HepG2 (cell line): ENCODE measurements around the gene CABLES1. TPM values are rescaled to one million over a fixed set of nuclear protein-coding genes. Genes with fewer than 3 reads are reported as not detected.
A peak's percentile ranks its signal among the peaks of the same experiment; 100 is the strongest.

Source experiments
- BCL6 ChIP-seq: IDR thresholded peaks from 2 replicates; pipeline ENCODE4 v1.6.1; 2016; ENCODE audit warnings: missing genetic modification reagents, missing compliant biosample characterization
- DMAP1 ChIP-seq: IDR thresholded peaks from 2 replicates; pipeline ENCODE4 v1.6.1; 2016
- ETV6 ChIP-seq: sonication (generic); formaldehyde crosslinking; conservative IDR thresholded peaks from 2 replicates; pipeline ENCODE4 v1.4.0; 2020; ENCODE audit warnings: missing genetic modification reagents
- GLI4 ChIP-seq: sonication (generic); formaldehyde crosslinking; IDR thresholded peaks from 2 replicates; pipeline ENCODE4 v1.5.1; 2020; ENCODE audit warnings: missing genetic modification reagents, mild to moderate bottlenecking, moderate library complexity, borderline replicate concordance
- GZF1 ChIP-seq: sonication (generic); formaldehyde crosslinking; IDR thresholded peaks from 2 replicates; pipeline ENCODE4 v1.5.1; 2020; ENCODE audit warnings: mild to moderate bottlenecking, missing genetic modification reagents
- HOXA3 ChIP-seq: sonication (generic); formaldehyde crosslinking; IDR thresholded peaks from 2 replicates; pipeline ENCODE4 v1.5.0; 2020; ENCODE audit warnings: missing genetic modification reagents
- MED13 ChIP-seq: sonication (generic); formaldehyde crosslinking; IDR thresholded peaks from 2 replicates; pipeline ENCODE4 v1.5.0; 2020; ENCODE audit warnings: missing genetic modification reagents
- REL ChIP-seq: sonication (generic); formaldehyde crosslinking; conservative IDR thresholded peaks from 2 replicates; pipeline ENCODE4 v1.8.0; 2022; ENCODE audit warnings: mild to moderate bottlenecking, missing genetic modification reagents, moderate library complexity
- YEATS4 ChIP-seq: sonication (generic); formaldehyde crosslinking; IDR thresholded peaks from 2 replicates; pipeline ENCODE4 v1.4.0; 2020; ENCODE audit warnings: missing genetic modification reagents, borderline replicate concordance
- ZFP37 ChIP-seq: sonication (generic); formaldehyde crosslinking; IDR thresholded peaks from 2 replicates; pipeline ENCODE4 v1.4.0; 2020; ENCODE audit warnings: missing genetic modification reagents, borderline replicate concordance
- ZNF12 ChIP-seq: sonication (generic); formaldehyde crosslinking; IDR thresholded peaks from 2 replicates; pipeline ENCODE4 v1.5.0; 2020; ENCODE audit warnings: missing genetic modification reagents
- ZNF441 ChIP-seq: sonication (generic); formaldehyde crosslinking; IDR thresholded peaks from 2 replicates; pipeline ENCODE4 v1.7.0; 2021; ENCODE audit warnings: missing genetic modification reagents, borderline replicate concordance
- ZSCAN20 ChIP-seq: sonication (generic); formaldehyde crosslinking; IDR thresholded peaks from 2 replicates; pipeline ENCODE4 v1.4.0; 2020; ENCODE audit warnings: missing genetic modification reagents, mild to moderate bottlenecking, borderline replicate concordance
- polyA plus RNA-seq, 8 experiments: library from polyadenylated mRNA; depleted of rRNA in 3 of 8; stranded (reverse) in 7 of 8; unstranded in 1 of 8; fragments of >200 nt; fragmentation: Illumina TruSeq in 4 of 8; extraction: Trizol in 4 of 8; gene quantifications; 2 replicates each; pipeline versions ENCODE4 v1.2.1 to v1.2.3, GENCODE V29; 2011 to 2016; ENCODE audit warnings: low read depth in 4 of 8, missing spikeins in 1 of 8, mixed read lengths in 1 of 8; ENCODE audit not compliant: insufficient read depth in 1 of 8
- total RNA-seq, 5 experiments: library from RNA; depleted of rRNA; stranded (reverse); fragments of >200 nt; fragmentation: Illumina TruSeq; extraction: Trizol; gene quantifications; 2 replicates each; pipeline ENCODE4 v1.2.3, GENCODE V29; 2016; ENCODE audit warnings: low read depth in 1 of 5
- TF ChIP-seq, protein P1 (sequence below): sonication (generic); formaldehyde crosslinking; IDR thresholded peaks from 2 replicates; pipeline ENCODE4 v1.5.0; 2020; ENCODE audit warnings: missing genetic modification reagents
- TF ChIP-seq, protein P2 (sequence below): sonication (generic); formaldehyde crosslinking; IDR thresholded peaks from 2 replicates; pipeline ENCODE4 v1.8.0; 2022; ENCODE audit warnings: missing genetic modification reagents, mild to moderate bottlenecking, borderline replicate concordance
- TF ChIP-seq, protein P3 (sequence below): sonication (generic); formaldehyde crosslinking; IDR thresholded peaks from 2 replicates; pipeline ENCODE4 v1.4.0; 2020; ENCODE audit warnings: missing genetic modification reagents
- TF ChIP-seq, protein P4 (sequence below): sonication (generic); formaldehyde crosslinking; IDR thresholded peaks from 2 replicates; pipeline ENCODE4 v1.4.0; 2020; ENCODE audit warnings: missing genetic modification reagents
- TF ChIP-seq, protein P5 (sequence below): fragments of 450-650 bp; IDR thresholded peaks from 2 replicates; pipeline ENCODE4 v1.6.1; 2017; ENCODE audit warnings: mild to moderate bottlenecking
- TF ChIP-seq, protein P6 (sequence below): sonication (generic); formaldehyde crosslinking; IDR thresholded peaks from 2 replicates; pipeline ENCODE4 v1.4.0; 2020; ENCODE audit warnings: missing genetic modification reagents

CABLES1 gene
- total and polyA plus RNA-seq, 2 of the 13 experiments (the other 11 are each of a cell fraction or from before 2014, with no cell fraction given) = 14.7 to 25.8 TPM

DNA sequence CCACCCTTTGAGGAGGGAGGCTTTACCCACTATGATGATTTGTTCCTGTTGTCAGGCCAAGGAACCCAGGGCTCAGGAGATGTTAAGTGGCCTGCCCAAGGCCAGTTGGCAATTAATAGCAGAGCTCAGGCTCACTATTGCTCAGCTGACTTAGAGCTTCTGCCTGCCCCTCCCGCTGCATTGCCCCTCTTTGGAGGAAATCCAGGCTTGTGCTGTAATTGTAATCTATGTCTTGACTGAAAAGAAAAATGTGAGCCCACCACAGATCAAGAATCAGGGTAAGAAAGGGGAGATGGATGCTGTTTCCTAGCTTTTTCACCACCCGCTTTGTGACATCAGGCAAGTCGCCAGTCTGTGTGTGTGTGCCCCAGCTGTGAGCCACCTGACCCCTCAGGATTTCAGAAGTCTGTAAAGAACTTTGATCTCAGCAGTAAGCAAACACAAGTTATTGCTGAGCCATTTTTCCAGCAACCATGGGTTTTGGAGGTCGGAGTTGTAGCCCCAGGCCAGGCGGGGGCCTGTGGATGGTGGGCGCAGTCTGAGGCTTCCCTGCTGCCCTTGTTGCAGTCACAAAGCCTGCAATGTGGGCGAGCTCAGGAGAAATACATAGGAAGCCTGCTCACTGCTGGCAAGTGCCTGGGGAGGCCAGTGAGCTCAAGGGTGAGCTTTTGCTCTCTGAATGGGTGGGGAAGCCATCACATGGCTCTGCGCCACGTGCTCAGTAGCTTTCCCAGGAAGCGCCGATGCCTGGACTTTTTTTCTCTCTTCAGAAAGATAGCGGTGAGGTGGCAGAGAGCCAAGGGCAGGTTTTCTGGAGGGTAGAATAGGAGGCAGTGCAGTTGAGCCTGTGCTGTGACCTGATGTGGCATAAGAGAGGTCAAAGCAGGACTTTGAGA lies 6.1 kb downstream of the CABLES1 start (continued):
- TF ChIP-seq, protein P1, sequence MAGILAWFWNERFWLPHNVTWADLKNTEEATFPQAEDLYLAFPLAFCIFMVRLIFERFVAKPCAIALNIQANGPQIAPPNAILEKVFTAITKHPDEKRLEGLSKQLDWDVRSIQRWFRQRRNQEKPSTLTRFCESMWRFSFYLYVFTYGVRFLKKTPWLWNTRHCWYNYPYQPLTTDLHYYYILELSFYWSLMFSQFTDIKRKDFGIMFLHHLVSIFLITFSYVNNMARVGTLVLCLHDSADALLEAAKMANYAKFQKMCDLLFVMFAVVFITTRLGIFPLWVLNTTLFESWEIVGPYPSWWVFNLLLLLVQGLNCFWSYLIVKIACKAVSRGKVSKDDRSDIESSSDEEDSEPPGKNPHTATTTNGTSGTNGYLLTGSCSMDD = no peak
- peak; percentile 70 for TF ChIP-seq BCL6 (CRISPR knock-in tag)
- TF ChIP-seq REL (CRISPR knock-in tag) = 0 out of 2 replicates have a peak, but pooled peaks have one; percentile 13
- TF ChIP-seq ZNF441 (CRISPR knock-in tag) = peak; percentile 66
- peak; percentile 85; the same call in 1 of the 2 replicates for TF ChIP-seq ZFP37 (CRISPR knock-in tag)
- 0 out of 2 replicates have a peak, but pooled peaks have one; percentile 62 for TF ChIP-seq GZF1
- TF ChIP-seq YEATS4 (CRISPR knock-in tag) = peak; percentile 98
- peak; percentile 86 for TF ChIP-seq HOXA3 (CRISPR knock-in tag)
- TF ChIP-seq, protein P2, sequence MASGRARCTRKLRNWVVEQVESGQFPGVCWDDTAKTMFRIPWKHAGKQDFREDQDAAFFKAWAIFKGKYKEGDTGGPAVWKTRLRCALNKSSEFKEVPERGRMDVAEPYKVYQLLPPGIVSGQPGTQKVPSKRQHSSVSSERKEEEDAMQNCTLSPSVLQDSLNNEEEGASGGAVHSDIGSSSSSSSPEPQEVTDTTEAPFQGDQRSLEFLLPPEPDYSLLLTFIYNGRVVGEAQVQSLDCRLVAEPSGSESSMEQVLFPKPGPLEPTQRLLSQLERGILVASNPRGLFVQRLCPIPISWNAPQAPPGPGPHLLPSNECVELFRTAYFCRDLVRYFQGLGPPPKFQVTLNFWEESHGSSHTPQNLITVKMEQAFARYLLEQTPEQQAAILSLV (CRISPR knock-in tag) = peak; percentile 27; the same call in 1 of the 2 replicates
- TF ChIP-seq, protein P3, sequence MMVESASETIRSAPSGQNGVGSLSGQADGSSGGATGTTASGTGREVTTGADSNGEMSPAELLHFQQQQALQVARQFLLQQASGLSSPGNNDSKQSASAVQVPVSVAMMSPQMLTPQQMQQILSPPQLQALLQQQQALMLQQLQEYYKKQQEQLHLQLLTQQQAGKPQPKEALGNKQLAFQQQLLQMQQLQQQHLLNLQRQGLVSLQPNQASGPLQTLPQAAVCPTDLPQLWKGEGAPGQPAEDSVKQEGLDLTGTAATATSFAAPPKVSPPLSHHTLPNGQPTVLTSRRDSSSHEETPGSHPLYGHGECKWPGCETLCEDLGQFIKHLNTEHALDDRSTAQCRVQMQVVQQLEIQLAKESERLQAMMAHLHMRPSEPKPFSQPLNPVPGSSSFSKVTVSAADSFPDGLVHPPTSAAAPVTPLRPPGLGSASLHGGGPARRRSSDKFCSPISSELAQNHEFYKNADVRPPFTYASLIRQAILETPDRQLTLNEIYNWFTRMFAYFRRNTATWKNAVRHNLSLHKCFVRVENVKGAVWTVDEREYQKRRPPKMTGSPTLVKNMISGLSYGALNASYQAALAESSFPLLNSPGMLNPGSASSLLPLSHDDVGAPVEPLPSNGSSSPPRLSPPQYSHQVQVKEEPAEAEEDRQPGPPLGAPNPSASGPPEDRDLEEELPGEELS (CRISPR knock-in tag) = peak; percentile 73
- TF ChIP-seq DMAP1 = peak; percentile 97
- no peak for TF ChIP-seq MED13 (CRISPR knock-in tag)
- TF ChIP-seq ZSCAN20 (CRISPR knock-in tag) = 0 out of 2 replicates have a peak, but pooled peaks have one; percentile 57
- TF ChIP-seq, protein P4, sequence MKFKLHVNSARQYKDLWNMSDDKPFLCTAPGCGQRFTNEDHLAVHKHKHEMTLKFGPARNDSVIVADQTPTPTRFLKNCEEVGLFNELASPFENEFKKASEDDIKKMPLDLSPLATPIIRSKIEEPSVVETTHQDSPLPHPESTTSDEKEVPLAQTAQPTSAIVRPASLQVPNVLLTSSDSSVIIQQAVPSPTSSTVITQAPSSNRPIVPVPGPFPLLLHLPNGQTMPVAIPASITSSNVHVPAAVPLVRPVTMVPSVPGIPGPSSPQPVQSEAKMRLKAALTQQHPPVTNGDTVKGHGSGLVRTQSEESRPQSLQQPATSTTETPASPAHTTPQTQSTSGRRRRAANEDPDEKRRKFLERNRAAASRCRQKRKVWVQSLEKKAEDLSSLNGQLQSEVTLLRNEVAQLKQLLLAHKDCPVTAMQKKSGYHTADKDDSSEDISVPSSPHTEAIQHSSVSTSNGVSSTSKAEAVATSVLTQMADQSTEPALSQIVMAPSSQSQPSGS = peak; percentile 46; the same call in 1 of the 2 replicates
- TF ChIP-seq ZNF12 = 0 out of 2 replicates have a peak, but pooled peaks have one; percentile 30
- TF ChIP-seq, protein P5, sequence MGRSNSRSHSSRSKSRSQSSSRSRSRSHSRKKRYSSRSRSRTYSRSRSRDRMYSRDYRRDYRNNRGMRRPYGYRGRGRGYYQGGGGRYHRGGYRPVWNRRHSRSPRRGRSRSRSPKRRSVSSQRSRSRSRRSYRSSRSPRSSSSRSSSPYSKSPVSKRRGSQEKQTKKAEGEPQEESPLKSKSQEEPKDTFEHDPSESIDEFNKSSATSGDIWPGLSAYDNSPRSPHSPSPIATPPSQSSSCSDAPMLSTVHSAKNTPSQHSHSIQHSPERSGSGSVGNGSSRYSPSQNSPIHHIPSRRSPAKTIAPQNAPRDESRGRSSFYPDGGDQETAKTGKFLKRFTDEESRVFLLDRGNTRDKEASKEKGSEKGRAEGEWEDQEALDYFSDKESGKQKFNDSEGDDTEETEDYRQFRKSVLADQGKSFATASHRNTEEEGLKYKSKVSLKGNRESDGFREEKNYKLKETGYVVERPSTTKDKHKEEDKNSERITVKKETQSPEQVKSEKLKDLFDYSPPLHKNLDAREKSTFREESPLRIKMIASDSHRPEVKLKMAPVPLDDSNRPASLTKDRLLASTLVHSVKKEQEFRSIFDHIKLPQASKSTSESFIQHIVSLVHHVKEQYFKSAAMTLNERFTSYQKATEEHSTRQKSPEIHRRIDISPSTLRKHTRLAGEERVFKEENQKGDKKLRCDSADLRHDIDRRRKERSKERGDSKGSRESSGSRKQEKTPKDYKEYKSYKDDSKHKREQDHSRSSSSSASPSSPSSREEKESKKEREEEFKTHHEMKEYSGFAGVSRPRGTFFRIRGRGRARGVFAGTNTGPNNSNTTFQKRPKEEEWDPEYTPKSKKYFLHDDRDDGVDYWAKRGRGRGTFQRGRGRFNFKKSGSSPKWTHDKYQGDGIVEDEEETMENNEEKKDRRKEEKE = no peak
- TF ChIP-seq, protein P6, sequence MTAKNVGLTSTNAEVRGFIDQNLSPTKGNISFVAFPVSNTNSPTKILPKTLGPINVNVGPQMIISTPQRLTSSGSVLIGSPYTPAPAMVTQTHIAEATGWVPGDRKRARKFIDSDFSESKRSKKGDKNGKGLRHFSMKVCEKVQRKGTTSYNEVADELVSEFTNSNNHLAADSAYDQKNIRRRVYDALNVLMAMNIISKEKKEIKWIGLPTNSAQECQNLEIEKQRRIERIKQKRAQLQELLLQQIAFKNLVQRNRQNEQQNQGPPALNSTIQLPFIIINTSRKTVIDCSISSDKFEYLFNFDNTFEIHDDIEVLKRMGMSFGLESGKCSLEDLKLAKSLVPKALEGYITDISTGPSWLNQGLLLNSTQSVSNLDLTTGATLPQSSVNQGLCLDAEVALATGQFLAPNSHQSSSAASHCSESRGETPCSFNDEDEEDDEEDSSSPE (CRISPR knock-in tag) = peak; percentile 83
- 0 out of 2 replicates have a peak, but pooled peaks have one; percentile 32 for TF ChIP-seq ETV6
- peak; percentile 68; the same call in 1 of the 2 replicates for TF ChIP-seq GLI4 (CRISPR knock-in tag)
